Embryonic facial prominence (tissue), 1 donor: ENCODE results near the gene SMC1A.

Experiments used
- DNase-seq: peaks from one replicate; pipeline ENCODE4 v3.0.0-alpha.2; 2016; ENCODE audit errors: extremely low spot score

The SMC1A gene

DNA sequence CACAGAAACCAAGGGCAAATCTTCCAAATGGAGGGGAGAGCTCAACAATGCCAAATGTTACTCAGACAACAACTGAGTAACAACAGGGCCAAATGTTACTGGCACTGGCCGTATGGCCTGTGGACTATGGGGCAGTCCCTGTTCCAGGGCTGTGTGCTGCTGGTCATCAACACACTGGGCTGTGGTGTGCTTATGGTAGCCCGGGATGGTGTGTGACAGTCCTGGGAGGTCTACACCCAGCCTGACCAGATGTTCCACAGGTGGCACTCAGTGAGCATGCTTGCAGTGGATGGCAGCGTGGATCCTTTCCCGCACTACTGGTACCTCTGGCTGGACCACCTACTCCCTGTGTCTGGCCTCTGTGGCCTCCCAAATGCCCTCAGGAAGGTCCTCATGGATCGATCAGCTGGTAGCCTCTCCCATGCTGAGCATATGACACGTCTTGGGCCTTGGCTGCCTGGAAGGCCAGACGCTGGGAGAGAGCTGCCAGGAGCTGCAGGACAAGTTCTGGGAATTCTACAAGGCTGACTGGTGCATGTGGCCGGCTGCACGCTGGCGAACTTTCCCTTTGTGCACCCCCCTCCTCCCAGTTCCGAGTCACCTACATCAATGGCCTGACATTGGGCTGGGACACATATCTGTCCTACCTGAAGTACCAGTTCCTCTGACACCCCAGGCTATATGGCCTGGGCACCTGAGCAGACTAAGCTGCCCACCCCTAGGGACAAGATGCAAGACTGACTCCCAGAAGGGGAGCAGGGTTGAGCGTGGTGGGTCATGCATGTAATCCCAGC is 81.4 kb downstream of the SMC1A start:
- no peak for DNase-seq

DNA sequence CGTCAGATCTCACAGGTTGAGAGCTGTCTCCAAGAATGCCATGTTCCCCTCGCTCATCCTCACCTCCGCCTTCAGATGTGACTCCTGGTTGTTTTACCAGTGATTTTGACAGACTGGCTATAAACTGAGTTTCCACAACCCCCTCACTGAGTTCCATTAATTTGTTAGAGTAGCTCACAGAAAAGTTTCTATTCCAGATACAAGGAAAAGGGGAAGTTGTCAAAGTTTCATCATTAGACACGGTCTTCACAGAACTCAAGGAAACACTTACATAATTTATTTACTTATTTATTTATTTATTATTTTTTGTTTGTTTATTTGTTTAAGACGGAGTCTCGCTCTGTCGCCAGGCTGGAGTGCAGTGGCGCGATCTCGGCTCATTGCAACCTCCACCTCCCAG is 85.4 kb downstream of the SMC1A start:
- no peak for DNase-seq

GRCh38 chrX:53333853-53334252 is 88.6 kb downstream of the SMC1A start:
- DNase-seq, result no peak

DNA sequence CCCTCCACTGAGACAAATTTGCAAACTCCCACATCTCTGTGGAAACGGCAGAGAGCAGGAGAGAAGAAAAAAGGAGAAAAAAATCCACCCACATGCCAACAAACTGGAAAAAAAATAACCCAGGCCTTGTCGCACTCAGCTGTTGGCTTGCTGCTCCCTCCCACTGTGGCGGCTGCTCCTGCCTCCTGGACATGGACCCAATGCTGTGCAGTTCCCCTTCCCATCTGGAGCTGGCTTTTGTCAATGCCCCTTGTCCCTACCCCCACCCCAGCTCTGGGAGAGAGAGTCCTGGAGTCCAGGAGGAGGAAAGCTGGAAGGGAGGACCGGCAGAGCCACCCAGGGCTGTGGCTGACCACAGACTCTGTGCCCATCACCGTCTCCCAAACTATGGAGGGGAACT is 90.2 kb downstream of the SMC1A start:
- DNase-seq, result no peak

DNA sequence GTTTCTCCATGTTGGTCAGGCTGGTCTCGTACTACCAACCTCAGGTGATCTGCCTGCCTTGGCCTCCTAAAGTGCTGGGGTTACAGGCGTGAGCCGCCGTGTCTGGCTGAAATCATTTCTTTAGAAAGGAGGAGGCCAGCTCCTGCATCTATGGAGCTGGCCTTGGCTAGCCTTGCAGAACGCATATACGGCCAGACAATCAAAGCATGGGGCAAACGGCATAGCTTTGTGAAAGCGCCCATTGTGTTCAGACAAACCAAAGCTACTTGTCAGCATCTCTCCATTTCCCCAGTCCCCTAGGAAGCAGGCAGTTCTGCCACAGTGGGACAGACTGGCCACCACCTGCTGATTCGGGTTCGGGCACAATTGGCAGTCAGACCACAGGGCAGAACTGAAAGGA is 92.1 kb downstream of the SMC1A start:
- no peak for DNase-seq

- no peak for DNase-seq
Measured at GRCh38 chrX:53324803-53325202, 97.7 kb downstream of the SMC1A start.
